WI38 (cell line): Measurements from ENCODE around the gene TPR.

Experiments used
- H3K4me3 ChIP-seq: 2 replicates; pipeline ENCODE4 v1.5.1; 2011; ENCODE audit warnings: low read depth, mild to moderate bottlenecking, control low read depth, low read length
- TF ChIP-seq, protein P1 (sequence below): IDR thresholded peaks from 2 replicates; pipeline ENCODE4 v1.5.1; 2012; ENCODE audit warnings: low read depth, mild to moderate bottlenecking, control low read depth, low read length

The TPR gene

DNA sequence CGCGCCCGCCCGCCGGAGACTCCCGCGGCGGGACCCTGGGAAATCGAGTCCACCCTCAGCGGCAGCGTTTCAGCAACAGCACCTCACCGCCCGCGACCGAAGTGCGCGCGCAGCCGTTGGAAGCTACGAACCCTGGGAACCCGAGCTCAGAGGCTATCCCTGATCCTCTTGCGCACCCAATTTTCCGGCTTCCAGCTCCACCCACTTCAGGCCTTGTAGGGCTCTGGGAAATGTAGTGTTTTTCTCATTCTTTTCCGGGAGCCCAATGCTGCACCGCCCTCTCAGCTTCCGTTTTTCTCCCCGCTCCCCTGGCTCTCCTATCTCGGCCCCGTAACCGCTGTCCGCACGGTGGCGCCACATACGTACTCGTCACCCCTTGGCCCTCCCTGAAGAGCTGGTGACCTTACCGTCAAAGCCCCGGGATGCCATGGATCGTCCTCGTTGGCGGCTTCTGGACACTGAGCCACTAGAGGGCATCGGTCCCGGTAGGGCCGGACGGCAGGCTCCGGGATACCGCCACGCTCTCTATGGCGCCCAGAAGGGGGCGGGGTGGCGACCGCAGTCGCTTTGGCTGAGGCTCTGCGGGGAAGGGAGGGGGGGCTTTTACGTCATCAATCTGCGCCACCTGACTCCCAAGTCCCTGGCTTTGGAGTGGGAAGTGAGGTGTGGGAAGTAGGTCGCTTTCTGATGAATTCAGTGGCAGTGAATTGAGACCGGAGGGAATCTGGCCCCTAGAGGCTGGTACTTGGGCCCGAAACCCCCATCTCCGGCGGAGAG, at the start of gene TPR, which contains the start of gene ODR4:
TPR (minus strand) TSS at position 102 of the 777 bp plus-strand sequence. CDS start 225 bp downstream, outside the sequence.
ODR4 (plus strand) TSS at position 687 of the 777 bp plus-strand sequence. CDS start 3,948 bp downstream, outside the sequence.
- TF ChIP-seq, protein P1, sequence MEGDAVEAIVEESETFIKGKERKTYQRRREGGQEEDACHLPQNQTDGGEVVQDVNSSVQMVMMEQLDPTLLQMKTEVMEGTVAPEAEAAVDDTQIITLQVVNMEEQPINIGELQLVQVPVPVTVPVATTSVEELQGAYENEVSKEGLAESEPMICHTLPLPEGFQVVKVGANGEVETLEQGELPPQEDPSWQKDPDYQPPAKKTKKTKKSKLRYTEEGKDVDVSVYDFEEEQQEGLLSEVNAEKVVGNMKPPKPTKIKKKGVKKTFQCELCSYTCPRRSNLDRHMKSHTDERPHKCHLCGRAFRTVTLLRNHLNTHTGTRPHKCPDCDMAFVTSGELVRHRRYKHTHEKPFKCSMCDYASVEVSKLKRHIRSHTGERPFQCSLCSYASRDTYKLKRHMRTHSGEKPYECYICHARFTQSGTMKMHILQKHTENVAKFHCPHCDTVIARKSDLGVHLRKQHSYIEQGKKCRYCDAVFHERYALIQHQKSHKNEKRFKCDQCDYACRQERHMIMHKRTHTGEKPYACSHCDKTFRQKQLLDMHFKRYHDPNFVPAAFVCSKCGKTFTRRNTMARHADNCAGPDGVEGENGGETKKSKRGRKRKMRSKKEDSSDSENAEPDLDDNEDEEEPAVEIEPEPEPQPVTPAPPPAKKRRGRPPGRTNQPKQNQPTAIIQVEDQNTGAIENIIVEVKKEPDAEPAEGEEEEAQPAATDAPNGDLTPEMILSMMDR, result peak; percentile 85
- H3K4me3 ChIP-seq, result peak within 1 kb of the TSS; percentile 83

DNA sequence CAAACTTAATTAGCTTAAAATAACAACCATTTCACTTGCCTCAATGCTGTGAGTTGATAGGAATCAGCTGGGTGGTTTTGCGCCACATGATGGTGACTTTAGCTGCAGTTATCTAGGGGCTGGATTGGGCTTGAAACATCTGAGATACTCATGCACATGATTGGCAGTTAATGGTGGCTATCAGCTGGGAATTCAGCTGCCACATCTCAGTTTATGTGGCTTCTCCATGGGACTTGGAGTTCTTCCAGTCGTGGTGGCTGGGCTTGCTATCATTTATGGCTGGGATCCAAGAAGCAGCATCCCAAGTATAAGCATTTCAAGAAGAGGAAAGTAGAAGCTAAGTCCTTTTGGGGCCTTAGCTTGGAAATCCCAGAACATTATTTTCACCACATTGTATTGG, 49.5 kb upstream of the TPR start:
- TF ChIP-seq, protein P1, result no peak

GRCh38 chr1:186421446-186421845, 46.4 kb upstream of the TPR start:
- H3K4me3 ChIP-seq, result no peak overlapping the region
- TF ChIP-seq, protein P1, result no peak

More for the DNA sequence above, 49.5 kb upstream of the TPR start:
- no peak overlapping the region for H3K4me3 ChIP-seq

GRCh38 chr1:186420923-186421322, 45.9 kb upstream of the TPR start:
- TF ChIP-seq, protein P1, result no peak
- H3K4me3 ChIP-seq, result no peak overlapping the region

- TF ChIP-seq, protein P1, result no peak
- no peak overlapping the region for H3K4me3 ChIP-seq
These were observed 45.3 kb upstream of the TPR start for GRCh38 chr1:186420311-186420710.

DNA sequence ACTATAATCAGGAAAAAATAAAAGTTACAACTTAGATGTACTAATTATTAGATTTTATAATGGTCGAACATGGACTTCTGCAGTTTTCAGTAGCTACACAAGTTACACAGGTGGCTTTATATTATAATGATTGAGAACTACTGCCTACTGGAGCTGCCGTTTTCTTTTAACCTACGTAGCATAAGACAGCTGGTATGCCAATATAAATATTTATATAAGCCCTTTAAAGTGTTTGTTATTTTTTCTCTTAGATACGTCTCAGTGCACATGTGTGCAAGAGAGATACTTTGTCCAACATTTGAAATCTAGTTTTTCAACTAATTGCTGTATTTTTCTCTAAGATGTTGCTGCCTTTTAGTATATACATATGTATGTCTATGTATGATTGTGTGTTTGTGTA, 43.5 kb upstream of the TPR start:
- TF ChIP-seq, protein P1, result no peak
- no peak overlapping the region for H3K4me3 ChIP-seq

GRCh38 chr1:186413319-186413718, 38.3 kb upstream of the TPR start:
- TF ChIP-seq, protein P1, result no peak
- no peak overlapping the region for H3K4me3 ChIP-seq
